Iris pigment epithelial cell (primary cell): ENCODE measurements around the gene C2orf81.
"Not testable (repeated sequence)": the region's sequence is repeated elsewhere in the genome, so short reads cannot be mapped to it uniquely, and the experiment has no call there.

Experiments used
- DNase-seq: peaks from one replicate; pipeline ENCODE4 v3.0.0-alpha.2; 2011; ENCODE audit warnings: low read depth

Gene C2orf81

GRCh38 chr2:74442483-74443297 is 21.3 kb upstream of the C2orf81 start:
- not testable (repeated sequence) for DNase-seq

GRCh38 chr2:74441690-74442482 is 20.5 kb upstream of the C2orf81 start, which contains the start of gene RTKN:
Gene RTKN, minus strand, starts transcription at chr2:74441937. Its CDS starts 121 bp downstream, at chr2:74441816.
- no peak for DNase-seq

- DNase-seq = no peak
Measured at GRCh38 chr2:74441170-74441689, 19.8 kb upstream of the C2orf81 start.

GRCh38 chr2:74440378-74441169 is 19.2 kb upstream of the C2orf81 start:
- peak; percentile 68 for DNase-seq

GRCh38 chr2:74439803-74440377 is 18.5 kb upstream of the C2orf81 start:
- DNase-seq = peak; percentile 36

DNA sequence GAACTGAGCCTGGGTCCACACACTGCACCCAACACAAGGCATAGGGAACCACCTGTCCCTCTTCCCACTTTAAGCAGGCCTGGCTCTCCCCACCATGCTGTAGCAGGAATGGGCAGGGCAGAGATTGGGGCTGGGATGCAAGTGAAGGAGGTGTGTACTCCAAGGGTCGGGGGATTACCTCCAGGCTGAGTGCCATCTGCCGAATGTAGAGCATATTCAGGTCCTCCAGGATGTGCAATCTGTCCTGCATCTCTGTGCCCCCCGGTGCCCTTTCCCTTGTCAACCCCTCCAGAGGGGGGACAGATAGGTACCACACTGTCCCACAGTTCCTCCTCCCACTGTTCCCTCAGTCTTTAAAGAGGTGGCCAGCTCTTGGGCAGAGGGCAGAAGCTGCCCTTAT is 18.0 kb upstream of the C2orf81 start:
- DNase-seq = no peak

DNA sequence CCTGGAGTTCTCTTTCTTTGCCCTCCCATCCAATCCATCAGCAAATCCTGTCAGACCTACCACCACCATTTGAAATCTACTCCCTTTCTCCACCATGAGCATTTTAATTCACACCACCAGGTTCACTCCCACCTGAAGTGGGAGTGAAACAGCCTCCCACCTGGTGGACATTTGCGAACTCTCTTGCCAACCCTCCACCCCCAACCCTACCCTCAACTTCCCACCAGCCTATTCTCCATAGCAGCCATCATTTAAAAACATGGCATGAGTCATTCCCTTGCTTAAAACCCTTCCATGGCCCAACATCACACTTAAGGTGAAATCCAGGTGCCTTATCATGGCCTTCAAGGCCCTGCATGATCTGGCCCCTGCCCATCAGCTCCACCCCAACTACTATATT is 16.8 kb upstream of the C2orf81 start:
- DNase-seq = no peak

- DNase-seq = no peak
Measured at GRCh38 chr2:74436848-74437695, 15.7 kb upstream of the C2orf81 start.

GRCh38 chr2:74436111-74436805 is 14.8 kb upstream of the C2orf81 start:
- no peak for DNase-seq

DNA sequence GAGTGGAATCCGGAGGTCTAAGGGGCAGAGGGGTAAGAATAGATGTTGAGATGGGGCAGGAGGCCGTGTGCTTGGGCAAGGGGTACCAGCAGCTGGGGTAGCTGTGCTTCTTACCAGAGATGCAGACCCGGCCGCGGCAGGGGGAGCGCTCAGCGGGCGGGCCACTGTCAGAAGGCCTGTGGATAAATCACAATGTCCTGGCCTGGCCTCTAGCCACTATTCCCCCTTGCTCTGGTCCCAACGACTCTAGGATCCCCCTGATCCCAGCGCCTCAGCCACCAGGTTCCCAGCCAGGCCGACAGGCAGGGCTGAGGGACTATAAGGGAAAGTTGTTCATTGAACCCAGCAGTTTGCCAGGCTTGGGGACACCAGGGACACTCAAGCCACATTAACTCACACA is 9.1 kb upstream of the C2orf81 start:
- DNase-seq = no peak

DNA sequence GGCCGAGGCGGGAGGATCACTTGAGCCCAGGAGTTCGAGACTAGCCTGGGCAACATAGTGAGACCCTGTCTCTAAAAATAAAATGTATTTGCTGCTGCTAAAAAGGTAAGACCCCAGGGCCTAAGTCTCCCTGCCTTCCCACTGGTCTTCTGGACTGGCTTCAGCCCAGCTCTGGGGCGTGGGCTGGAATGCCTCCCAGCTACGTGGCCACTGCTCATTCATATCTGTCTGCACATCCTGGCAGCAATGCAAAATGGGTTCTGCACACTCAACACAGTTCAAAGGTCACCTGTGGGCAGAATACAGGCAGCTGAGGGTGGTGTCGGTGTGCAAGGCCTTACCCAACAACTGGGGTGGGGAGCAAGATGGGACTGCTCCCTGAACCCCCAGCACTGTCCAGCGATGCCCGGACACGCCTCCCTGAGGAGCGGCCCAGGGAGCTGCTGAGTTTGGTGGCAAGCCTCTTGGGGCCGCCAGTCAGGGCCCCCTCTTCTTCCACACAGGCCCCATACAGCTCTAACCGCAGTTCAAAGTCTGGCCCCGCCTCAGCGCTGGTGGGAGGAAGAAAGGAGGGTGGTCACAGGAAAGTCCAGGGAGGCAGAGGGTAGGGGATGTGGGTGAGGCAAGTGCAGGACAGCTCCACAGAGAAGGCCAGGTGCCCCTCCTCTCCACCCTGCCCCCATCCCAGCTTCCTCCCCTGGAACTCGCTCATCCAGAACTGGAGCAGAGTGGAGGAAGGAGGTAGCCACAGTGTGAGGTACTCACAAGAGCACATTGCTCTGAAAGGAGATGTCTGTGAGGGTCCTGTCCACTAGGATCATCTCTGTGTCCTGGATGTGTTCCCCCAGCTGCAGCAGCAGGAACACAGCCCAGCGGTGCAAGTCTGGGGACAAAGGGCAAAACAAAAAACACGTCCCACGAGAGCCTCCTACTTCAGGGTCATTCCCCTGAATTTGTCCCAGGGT is 8.3 kb upstream of the C2orf81 start:
- DNase-seq = no peak

GRCh38 chr2:74428675-74429074 is 7.3 kb upstream of the C2orf81 start:
- DNase-seq = no peak

GRCh38 chr2:74427551-74427950 is 6.1 kb upstream of the C2orf81 start:
- no peak for DNase-seq

GRCh38 chr2:74426181-74426758 is 4.9 kb upstream of the C2orf81 start:
- no peak for DNase-seq

DNA sequence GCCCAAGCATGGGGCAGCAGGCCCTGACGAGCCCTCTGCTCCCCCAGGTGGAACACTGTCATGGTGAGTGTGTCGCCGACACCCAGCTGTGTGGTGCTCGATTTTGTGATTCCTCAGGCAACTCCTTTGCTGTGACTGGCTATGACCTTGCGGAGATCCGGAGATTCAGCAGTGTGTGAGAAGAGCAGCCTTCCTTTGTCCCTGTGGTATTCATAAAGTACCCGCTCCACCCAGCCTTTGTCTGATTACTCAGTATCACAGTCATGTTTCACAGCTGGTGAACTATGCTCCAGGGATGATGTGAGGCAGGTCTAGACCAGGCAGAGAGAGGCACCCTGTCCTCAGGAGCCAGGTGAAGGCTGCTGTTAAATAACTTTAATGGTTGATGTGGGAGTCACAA is 4.1 kb upstream of the C2orf81 start:
- no peak for DNase-seq

- DNase-seq = no peak
Measured at GRCh38 chr2:74424995-74425406, 3.6 kb upstream of the C2orf81 start.

DNA sequence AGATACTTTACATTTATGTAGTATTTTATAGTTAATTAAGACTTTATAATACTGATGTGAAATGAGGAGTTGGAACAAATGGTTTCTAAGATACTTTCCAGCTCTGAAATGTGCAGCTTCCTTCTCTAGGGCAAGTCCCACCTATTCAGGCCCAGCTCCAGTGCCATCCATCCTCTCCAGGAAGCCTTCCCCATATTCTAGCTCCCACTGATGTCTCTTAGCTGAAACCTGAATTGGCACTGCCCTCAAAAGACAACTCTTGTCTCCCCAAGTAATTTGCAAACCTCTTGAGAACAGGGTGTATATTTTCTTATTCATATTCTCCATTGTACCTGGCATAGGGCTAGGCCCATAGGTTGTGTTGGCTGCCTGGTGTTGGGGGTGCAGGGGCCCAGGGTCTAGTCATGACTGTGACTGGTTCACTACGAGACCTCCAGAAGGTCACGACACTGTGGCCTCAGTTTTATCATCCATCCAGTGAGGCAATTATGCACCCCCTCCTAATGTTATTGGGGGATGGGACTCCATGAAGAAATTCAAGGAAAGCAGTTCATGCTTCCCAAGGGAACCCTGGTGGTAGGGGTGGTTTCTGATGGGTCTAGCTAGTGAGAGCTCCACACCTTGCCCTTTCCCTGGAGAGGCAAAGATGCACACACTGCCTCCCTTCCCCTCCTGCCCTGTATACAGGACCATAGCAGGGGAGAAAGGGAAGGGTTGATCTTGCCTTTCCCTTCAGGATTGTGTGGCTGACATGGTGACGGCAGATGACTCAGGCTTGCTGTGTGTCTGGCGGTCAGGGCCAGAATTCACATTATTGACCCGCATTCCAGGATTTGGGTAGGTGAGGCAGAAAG is 2.9 kb upstream of the C2orf81 start:
- no peak for DNase-seq
